Measurements from ENCODE around the gene HCFC1R1.

HCFC1R1 gene

GRCh38 chr16:3035972-3036725 lies 12.4 kb upstream of the HCFC1R1 start:
- DNase-seq (ENCODE audit: low read depth, low spot score) = no peak

- no peak for DNase-seq (ENCODE audit: low read depth, low spot score)
Measured at GRCh38 chr16:3035289-3035971, 11.7 kb upstream of the HCFC1R1 start.

- no peak for DNase-seq (ENCODE audit: low read depth, low spot score)
Measured at GRCh38 chr16:3032624-3033023, 8.9 kb upstream of the HCFC1R1 start.

- DNase-seq (ENCODE audit: low read depth, low spot score) = no peak
Measured at GRCh38 chr16:3030222-3031212, 6.8 kb upstream of the HCFC1R1 start.

- no peak for DNase-seq (ENCODE audit: low read depth, low spot score)
Measured at GRCh38 chr16:3029491-3030221, 5.9 kb upstream of the HCFC1R1 start.

- DNase-seq (ENCODE audit: low read depth, low spot score) = no peak
Measured at GRCh38 chr16:3028716-3029319, 5.1 kb upstream of the HCFC1R1 start.

- peak; percentile 70 for DNase-seq (ENCODE audit: low read depth, low spot score)
Measured at GRCh38 chr16:3027983-3028715, 4.4 kb upstream of the HCFC1R1 start.

- DNase-seq (ENCODE audit: low read depth, low spot score) = no peak
Measured at GRCh38 chr16:3027489-3027795, 3.7 kb upstream of the HCFC1R1 start.

- no peak for DNase-seq (ENCODE audit: low read depth, low spot score)
Measured at GRCh38 chr16:3026609-3027488, 3.1 kb upstream of the HCFC1R1 start.

GRCh38 chr16:3026003-3026378 lies 2.2 kb upstream of the HCFC1R1 start:
- DNase-seq (ENCODE audit: low read depth, low spot score) = no peak

GRCh38 chr16:3025032-3026002 lies 1.6 kb upstream of the HCFC1R1 start:
- no peak for DNase-seq (ENCODE audit: low read depth, low spot score)

GRCh38 chr16:3023415-3023668 lies 400 bp downstream of the HCFC1R1 start:
- DNase-seq (ENCODE audit: low read depth, low spot score) = no peak

- no peak for DNase-seq (ENCODE audit: low read depth, low spot score)
Measured at GRCh38 chr16:3022684-3023414, 893 bp downstream of the HCFC1R1 start.

- DNase-seq (ENCODE audit: low read depth, low spot score) = peak; percentile 70
Measured at GRCh38 chr16:3022208-3022683, 1.5 kb downstream of the HCFC1R1 start.

- DNase-seq (ENCODE audit: low read depth, low spot score) = peak; percentile 44
Measured at GRCh38 chr16:3021449-3022207, 2.1 kb downstream of the HCFC1R1 start.

- no peak for DNase-seq (ENCODE audit: low read depth, low spot score)
Measured at GRCh38 chr16:3020604-3021448, 2.9 kb downstream of the HCFC1R1 start.

Data from activated CD4-positive, CD25-positive, alpha-beta regulatory T cell treated with anti-CD3 and anti-CD28 coated beads, Interleukin-2, amount 50 U/mL, for 16 hours (primary cell).